HEK293 (cell line): ENCODE measurements around the gene CABP5.

Source experiments
- CTCF ChIA-PET: fragments of 350-600 bp; formaldehyde crosslinking; extraction: SDS; loops from one replicate; lab custom pipeline; 2021; ENCODE audit warnings: antibody characterized with exemption; lab: Yijun Ruan, JAX
- POLR2A ChIA-PET: fragments of 300-600 bp; formaldehyde crosslinking; extraction: SDS; loops from one replicate; lab custom pipeline; 2020; ENCODE audit warnings: antibody characterized with exemption, inconsistent platforms; lab: Yijun Ruan, JAX
- H3K27ac ChIP-seq: fragments of 200-500 bp; sonication (Bioruptor generic); 2 replicates; pipeline ENCODE4 v1.5.1; 2014; ENCODE audit warnings: low read depth, low read length, control low read depth, inconsistent platforms; ENCODE audit errors: extremely low read depth
- H3K36me3 ChIP-seq, 2 experiments: fragments of 200-500 bp in 1 of 2; sonication (Bioruptor generic) in 1 of 2; 1 replicate in 1 of 2; 2 replicates in 1 of 2; pipeline ENCODE4 v1.5.1; 2014 to 2017; ENCODE audit warnings: inconsistent platforms in 2 of 2, low read length in 2 of 2; ENCODE audit not compliant: control insufficient read depth in 2 of 2, insufficient read depth in 1 of 2
- H3K4me1 ChIP-seq: fragments of 200-500 bp; sonication (Bioruptor generic); 2 replicates; pipeline ENCODE4 v1.5.1; 2014; ENCODE audit warnings: mild to moderate bottlenecking, low read length, inconsistent platforms; ENCODE audit not compliant: control insufficient read depth, insufficient read depth
- H3K4me3 ChIP-seq: 2 replicates; pipeline ENCODE4 v1.5.1; 2011; ENCODE audit warnings: low read depth, mild to moderate bottlenecking, control low read depth, low read length, moderate library complexity
- H3K9me3 ChIP-seq: fragments of 200-500 bp; sonication (Bioruptor generic); 2 replicates; pipeline ENCODE4 v1.5.1; 2014; ENCODE audit warnings: low read depth, low read length, inconsistent platforms; ENCODE audit not compliant: control insufficient read depth, insufficient read depth
- AEBP2 ChIP-seq: fragments of 450-650 bp; formaldehyde crosslinking; IDR thresholded peaks from 2 replicates; pipeline ENCODE4 v1.5.1; 2016; ENCODE audit warnings: missing biosample characterization, missing genetic modification characterization, borderline replicate concordance
- ATF2 ChIP-seq: fragments of 450-650 bp; formaldehyde crosslinking; IDR thresholded peaks from 2 replicates; pipeline ENCODE4 v1.5.1; 2016; ENCODE audit warnings: missing biosample characterization, missing genetic modification characterization, low read depth
- GLIS1 ChIP-seq: fragments of 450-650 bp; formaldehyde crosslinking; IDR thresholded peaks from 2 replicates; pipeline ENCODE4 v1.5.1; 2016; ENCODE audit warnings: missing biosample characterization, missing genetic modification characterization
- KLF7 ChIP-seq: fragments of 450-650 bp; formaldehyde crosslinking; IDR thresholded peaks from 2 replicates; pipeline ENCODE4 v1.5.1; 2016; ENCODE audit warnings: missing biosample characterization, missing genetic modification characterization, borderline replicate concordance
- RBAK ChIP-seq: fragments of 450-650 bp; formaldehyde crosslinking; IDR thresholded peaks from 2 replicates; pipeline ENCODE4 v1.5.1; 2016; ENCODE audit warnings: missing biosample characterization, missing genetic modification characterization
- SCRT2 ChIP-seq: fragments of 450-650 bp; formaldehyde crosslinking; IDR thresholded peaks from 2 replicates; pipeline ENCODE4 v1.5.1; 2016; ENCODE audit warnings: missing biosample characterization, missing genetic modification characterization
- SP7 ChIP-seq: fragments of 450-650 bp; formaldehyde crosslinking; IDR thresholded peaks from 2 replicates; pipeline ENCODE4 v1.5.1; 2016; ENCODE audit warnings: missing biosample characterization, missing genetic modification characterization
- ZBTB10 ChIP-seq: fragments of 450-650 bp; formaldehyde crosslinking; IDR thresholded peaks from 2 replicates; pipeline ENCODE4 v1.5.1; 2016; ENCODE audit warnings: missing biosample characterization, missing genetic modification characterization
- ZNF114 ChIP-seq: fragments of 450-650 bp; formaldehyde crosslinking; IDR thresholded peaks from 2 replicates; pipeline ENCODE4 v1.5.0; 2017; ENCODE audit warnings: missing biosample characterization, missing genetic modification characterization
- ZNF132 ChIP-seq: fragments of 450-650 bp; formaldehyde crosslinking; IDR thresholded peaks from 2 replicates; pipeline ENCODE4 v1.5.1; 2017; ENCODE audit warnings: missing biosample characterization, missing genetic modification characterization, borderline replicate concordance
- ZNF211 ChIP-seq: fragments of 450-650 bp; formaldehyde crosslinking; IDR thresholded peaks from 2 replicates; pipeline ENCODE4 v1.5.1; 2016; ENCODE audit warnings: low read depth, missing biosample characterization, missing genetic modification characterization
- ZNF362 ChIP-seq: fragments of 450-650 bp; formaldehyde crosslinking; IDR thresholded peaks from 2 replicates; pipeline ENCODE4 v1.5.1; 2016; ENCODE audit warnings: missing biosample characterization, missing genetic modification characterization
- ZNF423 ChIP-seq: fragments of 450-650 bp; formaldehyde crosslinking; IDR thresholded peaks from 2 replicates; pipeline ENCODE4 v1.5.1; 2016; ENCODE audit warnings: missing biosample characterization, missing genetic modification characterization
- ZNF501 ChIP-seq: fragments of 450-650 bp; formaldehyde crosslinking; IDR thresholded peaks from 2 replicates; pipeline ENCODE4 v1.5.1; 2016; ENCODE audit warnings: missing biosample characterization, missing genetic modification characterization
- ZNF510 ChIP-seq: fragments of 450-650 bp; formaldehyde crosslinking; IDR thresholded peaks from 2 replicates; pipeline ENCODE4 v1.5.1; 2018; ENCODE audit warnings: mild to moderate bottlenecking, missing genetic modification characterization, missing biosample characterization; ENCODE audit not compliant: insufficient replicate concordance
- ZNF626 ChIP-seq: fragments of 450-650 bp; sonication (Bioruptor Pico); formaldehyde crosslinking; IDR thresholded peaks from 2 replicates; pipeline ENCODE4 v1.5.1; 2018; ENCODE audit warnings: missing biosample characterization, missing genetic modification characterization, inconsistent platforms
- ZNF629 ChIP-seq: fragments of 450-650 bp; formaldehyde crosslinking; IDR thresholded peaks from 2 replicates; pipeline ENCODE4 v1.5.1; 2017; ENCODE audit warnings: missing biosample characterization, missing genetic modification characterization
- ZSCAN16 ChIP-seq: fragments of 450-650 bp; formaldehyde crosslinking; IDR thresholded peaks from 2 replicates; pipeline ENCODE4 v1.5.1; 2016; ENCODE audit warnings: missing biosample characterization, missing genetic modification characterization

The CABP5 gene

GRCh38 chr19:47994209-47994802, 49.6 kb downstream of the CABP5 start, which contains the start of gene ELSPBP1 (continued):
- TF ChIP-seq ATF2 (tag by site-specific recombination): no peak
- TF ChIP-seq SCRT2 (tag by site-specific recombination): no peak
- no peak for TF ChIP-seq RBAK (tag by site-specific recombination)
- TF ChIP-seq GLIS1 (tag by site-specific recombination): peak; percentile 61

- H3K36me3 ChIP-seq: no peaks in the 10 kb centered on the region
- H3K27ac ChIP-seq: no peak within 1 kb of the TSS
- no peak within 1 kb of the TSS for H3K4me3 ChIP-seq
- ChIA-PET CTCF (no interaction called here), POLR2A (interaction anchor here (0.6 kb wide), 1 partner anchor 14 kb away, joined by 3 read pairs; no protein-coding TSS in a partner anchor)
- peaks cover 18% of the 10 kb centered on the region for H3K4me1 ChIP-seq
- TF ChIP-seq ZBTB10 (tag by site-specific recombination) (no peak), ZNF510 (no peak), ZNF501 (tag by site-specific recombination) (no peak), AEBP2 (tag by site-specific recombination) (no peak), ZNF629 (no peak), ZNF211 (no peak), ZNF132 (tag by site-specific recombination) (no peak), ZNF626 (tag by site-specific recombination) (no peak), ZSCAN16 (no peak), ZNF423 (tag by site-specific recombination) (no peak), SP7 (no peak), ZNF114 (tag by site-specific recombination) (no peak), KLF7 (tag by site-specific recombination) (no peak), ZNF362 (tag by site-specific recombination) (no peak)
- no peaks in the 10 kb centered on the region for H3K9me3 ChIP-seq
These were observed 51.8 kb downstream of the CABP5 start, which contains the start of gene BSPH1 for GRCh38 chr19:47992070-47992469. Gene BSPH1, minus strand, starts transcription at chr19:47992170. Its CDS starts 89 bp downstream, at chr19:47992081.
